HG02885 (cell line): ENCODE data around the gene KCNG2.

ENCODE experiments used
- ATAC-seq: cut with Tn5 transposase; IDR thresholded peaks from one replicate; pipeline ENCODE4 v1.9.1; 2021; ENCODE audit warnings: mild to moderate bottlenecking; ENCODE audit not compliant: unreplicated experiment, poor library complexity

Gene KCNG2

GRCh38 chr18:79765491-79766245, 32.1 kb upstream of the KCNG2 start:
- no peak for ATAC-seq

GRCh38 chr18:79766308-79766707, 31.4 kb upstream of the KCNG2 start:
- ATAC-seq: no peak

- ATAC-seq: no peak
Observed at GRCh38 chr18:79768745-79769144, 29.0 kb upstream of the KCNG2 start.

- ATAC-seq: no peak
Observed at GRCh38 chr18:79769698-79770500, 27.8 kb upstream of the KCNG2 start.

GRCh38 chr18:79770501-79770815, 27.3 kb upstream of the KCNG2 start:
- no peak for ATAC-seq

- ATAC-seq: no peak
Observed at GRCh38 chr18:79770826-79771225, 26.9 kb upstream of the KCNG2 start.

GRCh38 chr18:79771446-79772107, 26.2 kb upstream of the KCNG2 start:
- no peak for ATAC-seq

GRCh38 chr18:79772108-79772864, 25.5 kb upstream of the KCNG2 start:
- ATAC-seq: no peak

GRCh38 chr18:79772865-79773696, 24.7 kb upstream of the KCNG2 start:
- ATAC-seq: no peak

- ATAC-seq: no peak
Observed at GRCh38 chr18:79774111-79774510, 23.6 kb upstream of the KCNG2 start.

- no peak for ATAC-seq
Observed at GRCh38 chr18:79775441-79776221, 22.1 kb upstream of the KCNG2 start.

GRCh38 chr18:79776674-79777073, 21.1 kb upstream of the KCNG2 start:
- no peak for ATAC-seq

- no peak for ATAC-seq
Observed at GRCh38 chr18:79778291-79778791, 19.4 kb upstream of the KCNG2 start.

- no peak for ATAC-seq
Observed at GRCh38 chr18:79779021-79779699, 18.6 kb upstream of the KCNG2 start.

- no peak for ATAC-seq
Observed at GRCh38 chr18:79779700-79780190, 18.0 kb upstream of the KCNG2 start.

GRCh38 chr18:79780547-79780946, 17.2 kb upstream of the KCNG2 start:
- ATAC-seq: no peak

- no peak for ATAC-seq
Observed at GRCh38 chr18:79781331-79781941, 16.3 kb upstream of the KCNG2 start.
